ENCODE results near the gene RDM1.

The RDM1 gene

DNA sequence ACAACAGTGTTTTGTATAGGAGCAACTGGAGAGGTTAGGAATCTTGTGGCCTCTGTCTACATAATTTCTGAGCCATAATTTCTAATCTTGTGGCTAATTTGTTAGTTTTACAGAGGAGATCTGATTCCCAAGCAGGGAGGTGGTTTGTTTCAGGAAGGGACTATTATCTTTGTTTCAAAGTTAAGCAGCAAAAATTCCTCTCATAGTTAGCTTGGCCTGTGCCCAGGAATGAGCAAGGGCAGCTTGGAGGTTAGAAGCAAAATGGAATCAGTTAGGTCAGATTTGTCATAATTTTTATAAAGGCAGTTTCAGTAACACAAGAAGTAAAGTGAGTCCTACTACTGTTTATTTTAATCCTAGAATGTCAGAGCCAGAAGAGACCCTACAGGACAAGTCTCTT lies 2.0 kb upstream of the RDM1 start:
- Histone ChIP-seq H3K4me1 (ENCODE audit: control insufficient read depth, insufficient read depth, low read length, unreplicated experiment) (peaks cover 19% of the 10 kb centered on the region), H2AFZ (ENCODE audit: low read length, unreplicated experiment) (peak overlapping the region; percentile 83), H3K36me3 (ENCODE audit: insufficient read depth, low read length) (no peaks in the 10 kb centered on the region), H3K27ac (ENCODE audit: low read depth, low read length) (no peak overlapping the region), H3K27me3 (ENCODE audit: insufficient read depth, low read length) (no peaks in the 10 kb centered on the region), H3K4me3 (ENCODE audit: low read depth, low read length) (no peak overlapping the region; the same call in 1 of the 2 replicates), H3K79me2 (ENCODE audit: control insufficient read depth, insufficient read depth, low read length, unreplicated experiment) (no peaks in the 10 kb centered on the region)

DNA sequence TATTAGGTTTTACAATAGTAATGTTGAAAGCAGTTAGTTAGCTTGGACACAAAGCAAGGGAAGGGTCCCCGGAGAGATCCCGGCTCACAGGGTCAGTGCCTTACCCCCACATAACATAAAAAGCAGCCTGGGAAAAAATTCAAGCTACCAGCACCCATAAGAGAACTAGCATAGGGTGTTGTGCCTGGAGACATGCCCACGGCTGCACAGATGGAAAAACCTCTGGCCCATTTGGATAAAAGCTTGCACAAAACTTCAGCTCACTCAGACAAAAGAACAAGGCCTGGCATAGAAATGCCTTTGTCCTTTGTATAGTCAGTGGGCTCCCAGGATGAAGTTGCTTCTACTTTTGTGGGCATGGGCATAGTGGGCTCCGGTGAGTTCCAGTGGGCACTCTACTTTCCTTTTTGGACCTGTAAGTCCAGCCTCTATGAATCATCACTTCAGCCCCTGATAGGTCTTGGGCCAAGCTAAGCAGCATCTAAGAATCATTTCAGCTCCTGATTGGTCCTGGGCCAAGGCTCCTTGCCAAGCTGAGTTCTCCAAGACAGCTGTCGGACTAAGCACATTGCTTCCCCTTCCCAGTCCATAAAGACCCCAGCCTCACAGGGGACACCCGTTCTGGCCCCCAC lies 1.3 kb upstream of the RDM1 start:
- Histone ChIP-seq H3K79me2 (ENCODE audit: control insufficient read depth, insufficient read depth, low read length, unreplicated experiment) (no peaks in the 10 kb centered on the region), H2AFZ (ENCODE audit: low read length, unreplicated experiment) (peak overlapping the region; percentile 83), H3K4me1 (ENCODE audit: control insufficient read depth, insufficient read depth, low read length, unreplicated experiment) (peaks cover 19% of the 10 kb centered on the region), H3K27me3 (ENCODE audit: insufficient read depth, low read length) (no peaks in the 10 kb centered on the region), H3K4me3 (ENCODE audit: low read depth, low read length) (no peak overlapping the region; the same call in 1 of the 2 replicates), H3K36me3 (ENCODE audit: insufficient read depth, low read length) (no peaks in the 10 kb centered on the region), H3K27ac (ENCODE audit: low read depth, low read length) (no peak overlapping the region)

DNA sequence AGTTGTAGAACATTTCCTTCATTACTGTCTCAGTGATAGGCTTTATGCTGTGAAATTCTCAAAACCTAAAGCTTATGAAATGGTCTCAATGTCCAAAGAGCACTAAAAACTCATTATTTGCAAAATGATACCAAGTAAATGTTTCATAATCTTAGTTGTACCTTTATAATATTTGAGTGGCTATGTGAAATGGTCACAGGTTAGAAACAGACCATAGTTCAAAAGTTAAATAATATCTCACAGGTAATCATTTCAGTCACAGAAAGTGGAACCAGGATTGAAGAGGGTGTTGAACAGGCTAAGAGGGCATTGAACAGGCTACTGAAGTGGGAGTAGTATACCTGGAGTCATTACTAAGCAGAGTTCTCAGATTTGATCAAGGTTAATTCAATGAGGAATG lies 2.9 kb downstream of the RDM1 start:
- Histone ChIP-seq H2AFZ (ENCODE audit: low read length, unreplicated experiment) (no peak overlapping the region), H3K4me3 (ENCODE audit: low read depth, low read length) (no peak overlapping the region), H3K4me1 (ENCODE audit: control insufficient read depth, insufficient read depth, low read length, unreplicated experiment) (peaks cover 19% of the 10 kb centered on the region), H3K79me2 (ENCODE audit: control insufficient read depth, insufficient read depth, low read length, unreplicated experiment) (no peaks in the 10 kb centered on the region), H3K27me3 (ENCODE audit: insufficient read depth, low read length) (no peaks in the 10 kb centered on the region), H3K36me3 (ENCODE audit: insufficient read depth, low read length) (no peaks in the 10 kb centered on the region), H3K27ac (ENCODE audit: low read depth, low read length) (no peak overlapping the region)

- H3K4me3 ChIP-seq (ENCODE audit: low read depth, low read length) = no peak overlapping the region
- H3K27me3 ChIP-seq (ENCODE audit: insufficient read depth, low read length) = no peaks in the 10 kb centered on the region
- no peaks in the 10 kb centered on the region for H3K4me1 ChIP-seq (ENCODE audit: control insufficient read depth, insufficient read depth, low read length, unreplicated experiment)
- no peaks in the 10 kb centered on the region for H3K36me3 ChIP-seq (ENCODE audit: insufficient read depth, low read length)
- H3K79me2 ChIP-seq (ENCODE audit: control insufficient read depth, insufficient read depth, low read length, unreplicated experiment) = no peaks in the 10 kb centered on the region
- H2AFZ ChIP-seq (ENCODE audit: low read length, unreplicated experiment) = no peak overlapping the region
- no peak overlapping the region for H3K27ac ChIP-seq (ENCODE audit: low read depth, low read length)
Observed at GRCh38 chr17:35923609-35924114, 6.9 kb downstream of the RDM1 start.

DNA sequence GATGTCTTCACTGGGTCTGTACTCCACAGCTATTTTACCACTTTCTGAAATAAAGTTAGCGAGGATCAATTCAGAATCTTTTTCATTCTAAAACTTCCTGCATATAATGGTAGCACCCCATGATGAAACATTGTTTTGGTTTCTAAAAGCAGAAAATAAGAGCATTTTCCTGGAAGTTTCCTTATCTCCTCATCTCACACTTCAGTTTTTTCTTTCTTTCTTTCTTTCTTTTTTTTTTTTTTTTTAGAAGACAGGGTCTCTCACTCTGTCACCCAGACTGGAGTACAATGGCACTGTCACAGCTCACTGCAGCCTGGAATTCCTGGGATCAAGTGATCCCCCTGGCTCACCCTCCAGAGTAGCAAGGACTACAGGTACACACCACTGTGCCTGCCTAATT lies 10.3 kb downstream of the RDM1 start:
- H3K4me3 ChIP-seq (ENCODE audit: low read depth, low read length) = no peak overlapping the region
- no peak overlapping the region for H2AFZ ChIP-seq (ENCODE audit: low read length, unreplicated experiment)
- no peak overlapping the region for H3K27ac ChIP-seq (ENCODE audit: low read depth, low read length)
- no peaks in the 10 kb centered on the region for H3K27me3 ChIP-seq (ENCODE audit: insufficient read depth, low read length)
- no peaks in the 10 kb centered on the region for H3K4me1 ChIP-seq (ENCODE audit: control insufficient read depth, insufficient read depth, low read length, unreplicated experiment)
- H3K36me3 ChIP-seq (ENCODE audit: insufficient read depth, low read length) = no peaks in the 10 kb centered on the region
- H3K79me2 ChIP-seq (ENCODE audit: control insufficient read depth, insufficient read depth, low read length, unreplicated experiment) = no peaks in the 10 kb centered on the region

GRCh38 chr17:35918665-35919064 lies 11.9 kb downstream of the RDM1 start:
- Histone ChIP-seq H3K4me3 (ENCODE audit: low read depth, low read length) (no peak overlapping the region), H3K79me2 (ENCODE audit: control insufficient read depth, insufficient read depth, low read length, unreplicated experiment) (no peaks in the 10 kb centered on the region), H3K27ac (ENCODE audit: low read depth, low read length) (no peak overlapping the region), H3K36me3 (ENCODE audit: insufficient read depth, low read length) (no peaks in the 10 kb centered on the region), H2AFZ (ENCODE audit: low read length, unreplicated experiment) (no peak overlapping the region), H3K4me1 (ENCODE audit: control insufficient read depth, insufficient read depth, low read length, unreplicated experiment) (no peaks in the 10 kb centered on the region), H3K27me3 (ENCODE audit: insufficient read depth, low read length) (no peaks in the 10 kb centered on the region)

- Histone ChIP-seq H3K27ac (ENCODE audit: low read depth, low read length) (no peak overlapping the region), H3K4me3 (ENCODE audit: low read depth, low read length) (no peak overlapping the region), H3K36me3 (ENCODE audit: insufficient read depth, low read length) (no peaks in the 10 kb centered on the region), H3K79me2 (ENCODE audit: control insufficient read depth, insufficient read depth, low read length, unreplicated experiment) (no peaks in the 10 kb centered on the region), H3K27me3 (ENCODE audit: insufficient read depth, low read length) (no peaks in the 10 kb centered on the region), H2AFZ (ENCODE audit: low read length, unreplicated experiment) (no peak overlapping the region), H3K4me1 (ENCODE audit: control insufficient read depth, insufficient read depth, low read length, unreplicated experiment) (no peaks in the 10 kb centered on the region)
Observed at GRCh38 chr17:35917519-35918213, 12.9 kb downstream of the RDM1 start.

DNA sequence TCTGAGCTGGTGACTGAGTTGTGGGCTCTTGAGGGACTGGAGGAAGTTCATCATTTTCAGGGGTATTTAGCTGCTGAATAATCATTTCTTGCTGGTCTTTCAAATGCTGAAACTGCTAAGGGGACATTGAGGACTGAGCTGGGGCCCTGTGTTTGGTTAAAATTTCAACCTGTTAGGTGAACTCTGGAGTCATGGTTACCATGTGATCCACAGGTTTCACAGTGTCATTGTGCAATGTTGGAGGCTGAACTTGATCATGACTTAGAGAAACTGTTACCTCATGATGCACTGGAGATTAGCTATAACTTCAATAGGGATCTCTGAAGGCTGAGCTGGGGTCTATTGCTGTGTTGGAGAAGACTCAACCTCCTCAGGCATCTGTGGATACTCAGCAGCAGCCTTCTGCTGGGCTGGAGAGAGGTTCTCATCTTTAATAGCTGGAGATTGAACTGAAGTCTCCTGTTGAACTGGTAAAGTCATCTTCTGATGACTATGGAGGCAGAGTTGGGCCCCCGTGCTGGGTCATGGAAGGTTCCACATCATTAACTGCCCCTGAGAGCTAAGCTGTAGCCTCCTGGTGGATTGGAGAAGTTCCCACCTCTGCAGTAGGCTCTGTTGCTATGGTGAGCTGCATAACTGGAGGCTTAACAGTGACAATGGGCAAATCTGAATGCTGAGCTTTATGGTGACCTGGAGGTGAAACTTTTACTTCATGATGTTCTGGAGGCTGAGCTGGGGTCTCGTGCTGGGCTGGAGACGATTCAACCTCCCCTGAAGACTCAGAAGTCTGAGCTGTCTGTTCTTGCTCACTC lies 15.2 kb downstream of the RDM1 start:
- no peaks in the 10 kb centered on the region for H3K36me3 ChIP-seq (ENCODE audit: insufficient read depth, low read length)
- H3K4me3 ChIP-seq (ENCODE audit: low read depth, low read length) = no peak overlapping the region
- no peak overlapping the region for H3K27ac ChIP-seq (ENCODE audit: low read depth, low read length)
- H3K27me3 ChIP-seq (ENCODE audit: insufficient read depth, low read length) = 0 out of 2 replicates have a peak, but pooled peaks cover 3% of the 10 kb centered on the region
- H3K79me2 ChIP-seq (ENCODE audit: control insufficient read depth, insufficient read depth, low read length, unreplicated experiment) = no peaks in the 10 kb centered on the region
- H3K4me1 ChIP-seq (ENCODE audit: control insufficient read depth, insufficient read depth, low read length, unreplicated experiment) = no peaks in the 10 kb centered on the region
- no peak overlapping the region for H2AFZ ChIP-seq (ENCODE audit: low read length, unreplicated experiment)

DNA sequence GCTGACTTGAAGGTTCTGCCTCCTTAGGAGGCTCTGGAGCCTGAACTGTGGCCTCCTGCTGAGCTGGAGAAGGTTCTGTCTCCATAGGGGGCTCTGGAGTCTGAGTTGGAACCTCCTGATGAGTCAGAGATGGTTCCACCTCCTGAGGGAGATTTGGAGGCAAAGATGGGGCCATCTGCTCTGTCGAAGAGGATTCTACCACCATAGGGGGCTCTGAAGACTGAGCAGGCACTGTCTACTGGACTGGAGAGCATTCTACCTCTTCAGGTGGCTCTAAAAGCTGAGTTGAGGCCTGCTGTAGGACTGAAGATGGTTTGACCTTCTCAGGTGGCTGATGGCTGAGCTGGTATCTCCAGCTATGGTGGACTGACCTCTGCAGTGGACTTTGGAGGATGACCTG lies 16.2 kb downstream of the RDM1 start:
- no peak overlapping the region for H2AFZ ChIP-seq (ENCODE audit: low read length, unreplicated experiment)
- no peaks in the 10 kb centered on the region for H3K36me3 ChIP-seq (ENCODE audit: insufficient read depth, low read length)
- 0 out of 2 replicates have a peak, but pooled peaks cover 3% of the 10 kb centered on the region for H3K27me3 ChIP-seq (ENCODE audit: insufficient read depth, low read length)
- H3K27ac ChIP-seq (ENCODE audit: low read depth, low read length) = no peak overlapping the region
- H3K79me2 ChIP-seq (ENCODE audit: control insufficient read depth, insufficient read depth, low read length, unreplicated experiment) = no peaks in the 10 kb centered on the region
- no peak overlapping the region for H3K4me3 ChIP-seq (ENCODE audit: low read depth, low read length)
- H3K4me1 ChIP-seq (ENCODE audit: control insufficient read depth, insufficient read depth, low read length, unreplicated experiment) = no peaks in the 10 kb centered on the region

DNA sequence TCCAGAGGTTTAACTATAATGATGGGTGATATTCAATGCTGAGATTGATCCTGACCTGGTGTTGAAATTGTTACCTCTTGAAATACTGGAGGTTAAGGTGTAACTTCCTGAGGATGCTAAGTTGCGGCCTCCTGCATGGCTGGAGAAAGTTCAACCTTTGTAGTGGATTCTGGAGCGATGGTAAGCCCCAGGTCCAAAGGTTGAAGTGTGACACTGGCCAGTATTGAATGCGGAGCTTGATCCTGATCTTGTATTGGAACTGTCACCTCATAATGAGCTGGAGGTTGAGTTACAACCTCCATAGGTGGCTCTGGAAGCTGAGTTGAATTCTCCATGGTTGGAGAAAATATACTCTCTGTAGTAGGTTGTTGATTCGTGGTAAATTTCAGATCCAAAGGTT lies 17.0 kb downstream of the RDM1 start:
- H2AFZ ChIP-seq (ENCODE audit: low read length, unreplicated experiment) = no peak overlapping the region
- H3K4me1 ChIP-seq (ENCODE audit: control insufficient read depth, insufficient read depth, low read length, unreplicated experiment) = no peaks in the 10 kb centered on the region
- no peaks in the 10 kb centered on the region for H3K79me2 ChIP-seq (ENCODE audit: control insufficient read depth, insufficient read depth, low read length, unreplicated experiment)
- 0 out of 2 replicates have a peak, but pooled peaks cover 3% of the 10 kb centered on the region for H3K27me3 ChIP-seq (ENCODE audit: insufficient read depth, low read length)
- no peak overlapping the region for H3K4me3 ChIP-seq (ENCODE audit: low read depth, low read length)
- H3K27ac ChIP-seq (ENCODE audit: low read depth, low read length) = no peak overlapping the region
- no peaks in the 10 kb centered on the region for H3K36me3 ChIP-seq (ENCODE audit: insufficient read depth, low read length)

Measured in ACC112 (cell line).